ENCODE measurements around the gene SFT2D1.
"Not testable (repeated sequence)": the region's sequence is repeated elsewhere in the genome, so short reads cannot be mapped to it uniquely, and the experiment has no call there.

The SFT2D1 gene

DNA sequence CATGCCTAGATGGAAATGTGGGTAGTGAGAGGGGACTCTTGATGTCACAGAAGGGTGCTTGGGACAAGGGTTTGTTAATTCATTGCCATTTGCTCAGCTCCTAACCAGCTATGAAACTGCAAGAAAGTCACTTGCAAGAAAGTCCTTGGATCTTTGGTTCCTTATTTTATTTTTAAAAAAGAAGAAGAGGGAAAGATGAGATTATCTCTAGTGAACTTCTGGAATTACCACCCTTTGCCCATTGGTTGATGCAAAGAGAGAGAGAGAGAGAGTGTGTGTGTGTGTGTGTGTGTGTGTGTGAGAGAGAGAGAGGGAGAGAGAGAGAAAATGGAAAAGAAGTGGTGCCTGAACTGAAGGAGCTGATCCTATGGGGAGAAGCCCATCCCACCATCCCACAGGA, 4.6 kb upstream of the SFT2D1 start:
- Histone ChIP-seq H3K9me3 (ENCODE audit: control insufficient read depth, low read length) (peaks cover 7% of the 10 kb centered on the region), H3K27ac (ENCODE audit: low read length, poor library complexity, severe bottlenecking) (no peak overlapping the region), H3K4ac (ENCODE audit: low read depth in 1 of 2, low read length in 2 of 2) (no peak overlapping the region), H2BK5ac (ENCODE audit: low read depth, low read length, poor library complexity, severe bottlenecking) (peak overlapping the region; percentile 53), H3K9ac (ENCODE audit: low read length) (no peak overlapping the region), H3K4me2 (ENCODE audit: low read length, poor library complexity, severe bottlenecking) (no peak overlapping the region), H2AK5ac (ENCODE audit: low read length, severe bottlenecking) (no peak overlapping the region), H3K4me1 (ENCODE audit: control insufficient read depth, insufficient read depth, low read depth, low read length) (no peaks in the 10 kb centered on the region), H3K4me3 (ENCODE audit: insufficient read depth in 1 of 2, low read depth in 1 of 2, low read length in 2 of 2) (no peak overlapping the region), H2BK15ac (ENCODE audit: low read depth, poor library complexity, severe bottlenecking) (no peak overlapping the region), H2AFZ (ENCODE audit: low read depth, low read length) (no peak overlapping the region), H3K14ac (ENCODE audit: low read length in 2 of 2) (no peak overlapping the region), H4K8ac (ENCODE audit: low read length) (no peak overlapping the region), H3K18ac (ENCODE audit: low read depth in 1 of 2, low read length in 2 of 2) (no peak overlapping the region), H4K91ac (ENCODE audit: low read length) (no peak overlapping the region), H2BK120ac (ENCODE audit: low read depth, low read length) (no peak overlapping the region), H3K27me3 (ENCODE audit: control insufficient read depth in 1 of 2, insufficient read depth in 1 of 2, low read length in 2 of 2) (peaks cover 0 to 4% of the 10 kb centered on the region in 2 experiments), H2BK12ac (ENCODE audit: low read length in 2 of 2) (no peak overlapping the region), H3K36me3 (ENCODE audit: control insufficient read depth in 1 of 2, insufficient read depth in 2 of 2, low read depth in 1 of 2, low read length in 2 of 2) (no peaks in the 10 kb centered on the region), H3K23ac (ENCODE audit: low read length in 2 of 2) (no peak overlapping the region), H3K79me1 (replicated peaks; ENCODE audit: low read length, poor library complexity, severe bottlenecking) (peaks cover 5% of the 10 kb centered on the region)
- no peak for DNase-seq

DNA sequence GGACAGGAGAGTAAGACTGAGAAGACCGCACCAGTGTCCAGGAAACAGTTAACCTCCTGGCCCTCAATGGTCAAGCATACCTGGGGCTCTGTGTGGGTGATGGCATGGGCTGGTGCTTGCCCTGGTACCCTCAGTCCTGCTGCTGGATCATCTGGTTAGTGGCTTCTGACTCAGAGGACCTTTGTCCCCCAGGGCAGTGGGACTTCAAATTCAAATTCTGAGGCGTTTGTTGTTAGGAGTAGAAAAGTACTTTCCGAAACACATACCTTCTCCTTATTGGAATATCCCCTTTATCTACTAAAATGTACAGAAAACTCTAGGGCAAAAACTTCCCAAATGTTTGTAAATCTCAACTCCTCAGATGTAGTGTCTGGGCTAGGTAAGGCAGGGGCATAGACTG, 4.1 kb upstream of the SFT2D1 start:
- H3K27me3 ChIP-seq (ENCODE audit: control insufficient read depth in 1 of 2, insufficient read depth in 1 of 2, low read length in 2 of 2), result peaks cover 0 to 4% of the 10 kb centered on the region in 2 experiments
- no peak overlapping the region for H3K9ac ChIP-seq (ENCODE audit: low read length)
- H3K4me1 ChIP-seq (ENCODE audit: control insufficient read depth, insufficient read depth, low read depth, low read length), result no peaks in the 10 kb centered on the region
- no peak overlapping the region for H3K4me3 ChIP-seq (ENCODE audit: insufficient read depth in 1 of 2, low read depth in 1 of 2, low read length in 2 of 2)
- H2AK5ac ChIP-seq (ENCODE audit: low read length, severe bottlenecking), result no peak overlapping the region
- H2BK12ac ChIP-seq (ENCODE audit: low read length in 2 of 2), result no peak overlapping the region
- no peak for DNase-seq
- H3K9me3 ChIP-seq (ENCODE audit: control insufficient read depth, low read length), result peaks cover 7% of the 10 kb centered on the region
- H3K4ac ChIP-seq (ENCODE audit: low read depth in 1 of 2, low read length in 2 of 2), result no peak overlapping the region
- H2BK5ac ChIP-seq (ENCODE audit: low read depth, low read length, poor library complexity, severe bottlenecking), result no peak overlapping the region
- no peak overlapping the region for H4K8ac ChIP-seq (ENCODE audit: low read length)
- no peaks in the 10 kb centered on the region for H3K36me3 ChIP-seq (ENCODE audit: control insufficient read depth in 1 of 2, insufficient read depth in 2 of 2, low read depth in 1 of 2, low read length in 2 of 2)
- no peak overlapping the region for H2BK120ac ChIP-seq (ENCODE audit: low read depth, low read length)
- WGBS, result 100% methylated on average over 1 of the region's 3 CpGs
- peaks cover 5% of the 10 kb centered on the region for H3K79me1 ChIP-seq (replicated peaks; ENCODE audit: low read length, poor library complexity, severe bottlenecking)
- H2AFZ ChIP-seq (ENCODE audit: low read depth, low read length), result no peak overlapping the region
- H3K23ac ChIP-seq (ENCODE audit: low read length in 2 of 2), result no peak overlapping the region
- H3K14ac ChIP-seq (ENCODE audit: low read length in 2 of 2), result no peak overlapping the region
- no peak overlapping the region for H3K27ac ChIP-seq (ENCODE audit: low read length, poor library complexity, severe bottlenecking)
- H2BK15ac ChIP-seq (ENCODE audit: low read depth, poor library complexity, severe bottlenecking), result no peak overlapping the region
- H4K91ac ChIP-seq (ENCODE audit: low read length), result no peak overlapping the region
- no peak overlapping the region for H3K4me2 ChIP-seq (ENCODE audit: low read length, poor library complexity, severe bottlenecking)
- no peak overlapping the region for H3K18ac ChIP-seq (ENCODE audit: low read depth in 1 of 2, low read length in 2 of 2)

DNA sequence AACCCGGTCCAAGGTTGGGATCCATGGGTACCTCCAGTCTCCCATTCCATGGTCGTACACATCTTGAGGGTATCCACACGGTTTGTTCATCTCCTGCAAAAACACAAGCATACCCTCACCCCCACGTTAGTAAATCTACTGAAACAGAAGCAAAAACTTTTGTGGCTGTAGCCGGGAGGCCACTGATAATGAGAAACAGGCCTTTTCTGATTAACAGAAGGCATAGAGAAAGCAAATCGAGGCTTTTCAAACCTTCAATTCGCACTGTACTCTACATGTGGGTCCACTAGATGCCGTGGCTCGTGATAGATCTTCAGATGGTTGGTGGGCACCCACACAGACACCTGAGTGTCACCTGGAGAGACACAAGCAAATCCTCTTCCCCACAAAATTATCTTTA, 3.3 kb upstream of the SFT2D1 start:
- 91% methylated on average over 7 of the region's 9 CpGs for WGBS

DNA sequence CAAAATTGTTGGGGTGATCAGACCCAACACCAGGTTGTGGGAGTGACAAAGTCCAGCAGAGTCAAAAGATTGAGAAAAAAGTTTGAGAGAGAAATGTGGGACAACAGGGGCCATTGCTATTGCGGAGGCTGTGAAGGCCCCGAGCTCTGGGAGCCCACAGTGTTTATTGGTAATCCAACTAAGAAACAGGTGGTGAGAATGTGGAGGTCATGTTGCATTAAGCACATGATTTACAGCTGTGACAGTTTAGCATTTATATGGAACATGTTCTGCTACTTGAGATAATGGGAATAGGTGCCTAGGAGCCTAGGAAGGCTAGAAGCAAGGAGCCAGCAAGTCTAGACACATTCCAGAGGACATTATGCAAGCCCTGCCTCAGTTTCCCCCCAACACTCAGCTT, 2.6 kb upstream of the SFT2D1 start:
- H3K27me3 ChIP-seq (ENCODE audit: control insufficient read depth in 1 of 2, insufficient read depth in 1 of 2, low read length in 2 of 2); H2AK5ac ChIP-seq (ENCODE audit: low read length, severe bottlenecking); DNase-seq; H4K8ac ChIP-seq (ENCODE audit: low read length); H2BK15ac ChIP-seq (ENCODE audit: low read depth, poor library complexity, severe bottlenecking); H3K14ac ChIP-seq (ENCODE audit: low read length in 2 of 2); H2AFZ ChIP-seq (ENCODE audit: low read depth, low read length); H2BK12ac ChIP-seq (ENCODE audit: low read length in 2 of 2); H3K27ac ChIP-seq (ENCODE audit: low read length, poor library complexity, severe bottlenecking); H3K79me1 ChIP-seq (replicated peaks; ENCODE audit: low read length, poor library complexity, severe bottlenecking); H3K9me3 ChIP-seq (ENCODE audit: control insufficient read depth, low read length); H3K36me3 ChIP-seq (ENCODE audit: control insufficient read depth in 1 of 2, insufficient read depth in 2 of 2, low read depth in 1 of 2, low read length in 2 of 2); H3K9ac ChIP-seq (ENCODE audit: low read length); H3K18ac ChIP-seq (ENCODE audit: low read depth in 1 of 2, low read length in 2 of 2); H3K4me2 ChIP-seq (ENCODE audit: low read length, poor library complexity, severe bottlenecking); H3K23ac ChIP-seq (ENCODE audit: low read length in 2 of 2); H3K4me1 ChIP-seq (ENCODE audit: control insufficient read depth, insufficient read depth, low read depth, low read length); H4K91ac ChIP-seq (ENCODE audit: low read length); H3K4ac ChIP-seq (ENCODE audit: low read depth in 1 of 2, low read length in 2 of 2); H3K4me3 ChIP-seq (ENCODE audit: insufficient read depth in 1 of 2, low read depth in 1 of 2, low read length in 2 of 2); H2BK120ac ChIP-seq (ENCODE audit: low read depth, low read length); H2BK5ac ChIP-seq (ENCODE audit: low read depth, low read length, poor library complexity, severe bottlenecking): not testable (repeated sequence)
- 93% methylated on average over 2 of the region's 2 CpGs for WGBS

More for the DNA sequence above, 3.3 kb upstream of the SFT2D1 start:
- H3K9ac ChIP-seq (ENCODE audit: low read length); H3K27me3 ChIP-seq (ENCODE audit: control insufficient read depth in 1 of 2, insufficient read depth in 1 of 2, low read length in 2 of 2); H2BK12ac ChIP-seq (ENCODE audit: low read length in 2 of 2); H3K4ac ChIP-seq (ENCODE audit: low read depth in 1 of 2, low read length in 2 of 2); H3K4me2 ChIP-seq (ENCODE audit: low read length, poor library complexity, severe bottlenecking); H3K79me1 ChIP-seq (replicated peaks; ENCODE audit: low read length, poor library complexity, severe bottlenecking); H3K23ac ChIP-seq (ENCODE audit: low read length in 2 of 2); H3K14ac ChIP-seq (ENCODE audit: low read length in 2 of 2); H2BK15ac ChIP-seq (ENCODE audit: low read depth, poor library complexity, severe bottlenecking); H3K4me1 ChIP-seq (ENCODE audit: control insufficient read depth, insufficient read depth, low read depth, low read length); H2BK120ac ChIP-seq (ENCODE audit: low read depth, low read length); H4K8ac ChIP-seq (ENCODE audit: low read length); H3K36me3 ChIP-seq (ENCODE audit: control insufficient read depth in 1 of 2, insufficient read depth in 2 of 2, low read depth in 1 of 2, low read length in 2 of 2); H2BK5ac ChIP-seq (ENCODE audit: low read depth, low read length, poor library complexity, severe bottlenecking); H3K27ac ChIP-seq (ENCODE audit: low read length, poor library complexity, severe bottlenecking); DNase-seq; H3K18ac ChIP-seq (ENCODE audit: low read depth in 1 of 2, low read length in 2 of 2); H2AK5ac ChIP-seq (ENCODE audit: low read length, severe bottlenecking); H4K91ac ChIP-seq (ENCODE audit: low read length); H3K4me3 ChIP-seq (ENCODE audit: insufficient read depth in 1 of 2, low read depth in 1 of 2, low read length in 2 of 2); H3K9me3 ChIP-seq (ENCODE audit: control insufficient read depth, low read length); H2AFZ ChIP-seq (ENCODE audit: low read depth, low read length): not testable (repeated sequence)
